ENCODE results near the gene WNK3.

WNK3 gene

DNA sequence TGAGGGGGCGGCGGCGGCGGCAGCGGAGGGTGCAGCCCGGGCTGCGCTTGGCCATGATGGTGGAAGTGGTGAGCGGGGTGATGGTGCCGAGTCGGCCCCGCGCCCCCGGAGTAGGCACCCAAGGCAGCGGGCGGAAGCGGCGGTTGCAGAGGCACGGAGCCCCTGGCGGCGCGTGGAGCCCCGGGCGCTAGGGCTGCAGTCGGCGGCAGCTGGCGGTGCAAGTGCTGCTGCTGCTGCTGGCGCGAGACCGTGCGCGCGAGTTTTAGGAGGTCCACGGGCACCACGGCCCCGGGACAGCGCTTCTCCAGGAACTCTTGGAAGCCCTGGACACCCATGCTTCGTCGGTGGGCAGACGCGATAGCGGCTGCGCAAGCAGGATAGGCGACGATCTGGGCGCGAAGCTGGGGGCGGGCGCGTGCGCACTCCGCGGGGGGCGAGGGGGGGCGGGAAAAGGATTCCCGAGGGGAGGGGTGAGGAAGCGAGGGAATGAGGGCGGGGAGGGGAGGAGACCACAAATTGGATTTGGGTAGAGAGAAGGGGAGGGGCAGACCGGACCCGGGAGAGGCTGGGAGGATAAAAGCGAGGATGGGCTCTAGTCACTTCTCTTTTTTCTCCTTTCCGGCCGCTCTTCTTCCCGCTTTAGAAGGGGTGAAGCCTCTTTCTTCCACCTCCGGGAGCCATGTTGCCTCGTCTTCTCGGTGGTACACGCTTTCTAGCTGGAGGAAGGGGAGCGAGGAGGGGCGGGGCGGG lies 174.8 kb downstream of the WNK3 start, which contains the start of gene FAM120C:
Gene FAM120C, minus strand, starts transcription at position 391 of the 750 bp plus-strand sequence. Its CDS starts 56 bp downstream, at position 335.
- Histone ChIP-seq H3K36me3 (ENCODE audit: control insufficient read depth, insufficient read depth, low read length) (no peaks in the 10 kb centered on the region), H3K9ac (ENCODE audit: low read length) (peak within 1 kb of the TSS; percentile 95), H3K9me3 (ENCODE audit: control insufficient read depth, insufficient read depth, low read depth, low read length) (no peaks in the 10 kb centered on the region; the same call in 1 of the 2 replicates), H3K27ac (ENCODE audit: low read depth, low read length) (peak within 1 kb of the TSS; percentile 95), H3K4me1 (ENCODE audit: control insufficient read depth, insufficient read depth, low read length) (peaks cover 30% of the 10 kb centered on the region), H3K27me3 (ENCODE audit: control insufficient read depth, insufficient read depth, low read length) (no peaks in the 10 kb centered on the region), H3K4me3 (ENCODE audit: low read depth, low read length) (peak within 1 kb of the TSS; percentile 94)

- H3K4me1 ChIP-seq (ENCODE audit: control insufficient read depth, insufficient read depth, low read length), result peaks cover 30% of the 10 kb centered on the region
- H3K9me3 ChIP-seq (ENCODE audit: control insufficient read depth, insufficient read depth, low read depth, low read length), result no peaks in the 10 kb centered on the region; the same call in 1 of the 2 replicates
- H3K4me3 ChIP-seq (ENCODE audit: low read depth, low read length), result peak overlapping the region; percentile 94
- peak overlapping the region; percentile 95 for H3K27ac ChIP-seq (ENCODE audit: low read depth, low read length)
- peak overlapping the region; percentile 95 for H3K9ac ChIP-seq (ENCODE audit: low read length)
- no peaks in the 10 kb centered on the region for H3K27me3 ChIP-seq (ENCODE audit: control insufficient read depth, insufficient read depth, low read length)
- no peaks in the 10 kb centered on the region for H3K36me3 ChIP-seq (ENCODE audit: control insufficient read depth, insufficient read depth, low read length)
Observed at GRCh38 chrX:54182194-54182863, 175.5 kb downstream of the WNK3 start.

DNA sequence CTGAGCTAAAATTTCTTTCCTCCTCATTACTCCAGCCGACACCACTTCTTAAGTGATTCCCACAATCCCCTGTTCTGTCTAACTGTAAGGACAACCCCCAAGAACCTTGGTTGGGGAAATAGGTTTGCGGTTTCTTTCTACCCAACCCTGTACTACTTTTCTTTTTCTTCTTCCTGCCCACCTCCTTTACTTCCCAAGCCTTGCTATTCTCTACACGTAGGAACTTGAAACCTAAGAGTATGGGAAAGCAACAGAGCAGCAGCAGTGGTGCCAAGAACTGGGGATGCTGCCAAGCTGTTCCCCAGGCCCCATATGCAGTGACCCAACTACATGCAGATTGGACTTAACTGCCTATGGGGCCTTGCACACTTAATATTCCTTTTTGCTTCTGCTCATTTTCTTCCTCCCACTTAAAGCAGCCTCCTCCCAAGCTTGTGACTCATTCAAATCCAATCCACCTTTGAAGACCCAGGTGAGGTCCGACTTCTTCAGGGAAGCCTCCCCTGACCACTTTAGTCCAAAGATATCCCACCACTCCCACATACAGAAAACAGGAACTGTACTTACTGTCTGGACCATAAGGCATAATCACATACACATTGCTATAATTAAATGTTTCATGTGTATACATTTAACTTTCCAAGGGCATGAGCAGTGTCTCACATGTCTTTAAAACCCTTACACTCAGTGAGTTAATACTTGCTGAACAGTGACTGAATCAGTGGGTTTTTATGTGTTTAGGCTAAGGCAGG lies 176.5 kb downstream of the WNK3 start:
- peaks cover 30% of the 10 kb centered on the region for H3K4me1 ChIP-seq (ENCODE audit: control insufficient read depth, insufficient read depth, low read length)
- no peak overlapping the region for H3K27ac ChIP-seq (ENCODE audit: low read depth, low read length)
- H3K9ac ChIP-seq (ENCODE audit: low read length), result peak overlapping the region; percentile 95
- H3K36me3 ChIP-seq (ENCODE audit: control insufficient read depth, insufficient read depth, low read length), result peaks cover 5% of the 10 kb centered on the region
- no peaks in the 10 kb centered on the region for H3K27me3 ChIP-seq (ENCODE audit: control insufficient read depth, insufficient read depth, low read length)
- H3K9me3 ChIP-seq (ENCODE audit: control insufficient read depth, insufficient read depth, low read depth, low read length), result no peaks in the 10 kb centered on the region; the same call in 1 of the 2 replicates
- peak overlapping the region; percentile 94 for H3K4me3 ChIP-seq (ENCODE audit: low read depth, low read length)

DNA sequence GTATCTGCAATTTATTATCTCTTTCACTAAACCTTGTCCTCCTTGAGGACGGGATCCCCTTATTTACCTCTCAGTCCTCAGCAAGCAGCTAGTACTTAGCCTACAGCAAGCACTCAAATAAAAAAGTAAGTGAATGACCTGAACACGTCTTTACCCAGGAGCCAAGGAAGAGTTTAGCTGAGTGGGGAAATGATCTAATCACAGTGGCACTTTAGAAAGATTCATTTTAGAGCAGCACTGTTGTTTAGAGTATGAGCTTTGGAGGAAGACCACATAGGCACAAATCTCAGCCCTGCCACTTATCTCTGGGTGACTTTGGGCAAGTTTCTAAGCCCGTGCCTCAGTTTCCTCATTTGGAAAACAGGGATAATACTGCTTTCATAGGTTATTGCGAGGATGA lies 177.4 kb downstream of the WNK3 start:
- Histone ChIP-seq H3K27me3 (ENCODE audit: control insufficient read depth, insufficient read depth, low read length) (no peaks in the 10 kb centered on the region), H3K9ac (ENCODE audit: low read length) (no peak overlapping the region), H3K36me3 (ENCODE audit: control insufficient read depth, insufficient read depth, low read length) (peaks cover 5% of the 10 kb centered on the region), H3K27ac (ENCODE audit: low read depth, low read length) (no peak overlapping the region), H3K4me1 (ENCODE audit: control insufficient read depth, insufficient read depth, low read length) (peaks cover 30% of the 10 kb centered on the region), H3K9me3 (ENCODE audit: control insufficient read depth, insufficient read depth, low read depth, low read length) (no peaks in the 10 kb centered on the region; the same call in 1 of the 2 replicates), H3K4me3 (ENCODE audit: low read depth, low read length) (peak overlapping the region; percentile 94)

- Histone ChIP-seq H3K4me3 (ENCODE audit: low read depth, low read length) (no peak overlapping the region), H3K9ac (ENCODE audit: low read length) (no peak overlapping the region), H3K27ac (ENCODE audit: low read depth, low read length) (no peak overlapping the region; the same call in 1 of the 2 replicates), H3K27me3 (ENCODE audit: control insufficient read depth, insufficient read depth, low read length) (no peaks in the 10 kb centered on the region), H3K4me1 (ENCODE audit: control insufficient read depth, insufficient read depth, low read length) (peaks cover 26% of the 10 kb centered on the region; the same call in 1 of the 2 replicates), H3K36me3 (ENCODE audit: control insufficient read depth, insufficient read depth, low read length) (peaks cover 17% of the 10 kb centered on the region), H3K9me3 (ENCODE audit: control insufficient read depth, insufficient read depth, low read depth, low read length) (peaks cover 6% of the 10 kb centered on the region; the same call in 1 of the 2 replicates)
Observed at GRCh38 chrX:54178100-54178940, 179.5 kb downstream of the WNK3 start.

DNA sequence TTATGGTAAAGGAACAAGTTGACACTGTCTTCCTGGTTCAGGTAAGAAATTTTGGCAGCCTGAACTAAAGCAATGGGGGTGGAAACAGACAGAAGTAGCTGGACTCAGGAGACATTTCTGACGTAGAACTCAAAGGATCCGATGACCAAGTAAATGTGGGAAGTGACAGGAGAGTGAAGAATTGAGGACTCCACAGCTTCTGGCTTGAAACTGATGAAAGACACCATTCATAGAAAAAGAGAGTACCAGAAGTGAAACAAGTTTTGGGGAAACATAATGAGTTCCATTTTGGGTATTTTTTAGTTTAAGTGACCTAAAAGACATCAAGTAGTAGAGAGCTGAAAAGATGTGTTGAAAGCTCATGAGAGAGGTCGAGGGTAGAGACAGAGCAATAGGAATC lies 180.5 kb downstream of the WNK3 start:
- H3K4me3 ChIP-seq (ENCODE audit: low read depth, low read length), result no peak overlapping the region
- peaks cover 26% of the 10 kb centered on the region; the same call in 1 of the 2 replicates for H3K4me1 ChIP-seq (ENCODE audit: control insufficient read depth, insufficient read depth, low read length)
- peaks cover 17% of the 10 kb centered on the region for H3K36me3 ChIP-seq (ENCODE audit: control insufficient read depth, insufficient read depth, low read length)
- peaks cover 6% of the 10 kb centered on the region; the same call in 1 of the 2 replicates for H3K9me3 ChIP-seq (ENCODE audit: control insufficient read depth, insufficient read depth, low read depth, low read length)
- H3K27ac ChIP-seq (ENCODE audit: low read depth, low read length), result no peak overlapping the region
- no peaks in the 10 kb centered on the region for H3K27me3 ChIP-seq (ENCODE audit: control insufficient read depth, insufficient read depth, low read length)
- no peak overlapping the region for H3K9ac ChIP-seq (ENCODE audit: low read length)

DNA sequence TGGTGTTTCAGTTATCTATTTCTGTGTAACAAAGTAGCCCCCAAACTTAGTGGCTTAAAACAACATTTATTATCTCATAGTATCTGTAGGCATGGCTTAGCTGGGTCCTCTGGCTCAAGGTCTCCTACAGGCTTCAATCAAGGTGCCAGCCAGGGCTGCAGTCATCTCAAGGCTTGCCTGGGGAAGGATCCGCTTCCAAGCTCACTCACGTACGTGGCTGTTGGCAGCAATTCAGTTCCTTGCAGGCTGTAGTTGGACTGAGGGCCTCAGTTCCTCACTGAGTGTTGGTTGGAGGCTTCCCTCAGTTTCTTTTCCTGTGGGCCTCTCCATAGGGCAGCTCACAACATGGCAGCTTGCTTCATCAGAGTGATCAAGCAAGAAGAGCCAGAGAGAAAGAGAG lies 184.1 kb downstream of the WNK3 start:
- no peak overlapping the region for H3K4me3 ChIP-seq (ENCODE audit: low read depth, low read length)
- no peak overlapping the region for H3K27ac ChIP-seq (ENCODE audit: low read depth, low read length)
- no peak overlapping the region for H3K9ac ChIP-seq (ENCODE audit: low read length)
- H3K36me3 ChIP-seq (ENCODE audit: control insufficient read depth, insufficient read depth, low read length), result peaks cover 17% of the 10 kb centered on the region
- H3K9me3 ChIP-seq (ENCODE audit: control insufficient read depth, insufficient read depth, low read depth, low read length), result peaks cover 6% of the 10 kb centered on the region; the same call in 1 of the 2 replicates
- H3K27me3 ChIP-seq (ENCODE audit: control insufficient read depth, insufficient read depth, low read length), result no peaks in the 10 kb centered on the region
- no peaks in the 10 kb centered on the region for H3K4me1 ChIP-seq (ENCODE audit: control insufficient read depth, insufficient read depth, low read length)

DNA sequence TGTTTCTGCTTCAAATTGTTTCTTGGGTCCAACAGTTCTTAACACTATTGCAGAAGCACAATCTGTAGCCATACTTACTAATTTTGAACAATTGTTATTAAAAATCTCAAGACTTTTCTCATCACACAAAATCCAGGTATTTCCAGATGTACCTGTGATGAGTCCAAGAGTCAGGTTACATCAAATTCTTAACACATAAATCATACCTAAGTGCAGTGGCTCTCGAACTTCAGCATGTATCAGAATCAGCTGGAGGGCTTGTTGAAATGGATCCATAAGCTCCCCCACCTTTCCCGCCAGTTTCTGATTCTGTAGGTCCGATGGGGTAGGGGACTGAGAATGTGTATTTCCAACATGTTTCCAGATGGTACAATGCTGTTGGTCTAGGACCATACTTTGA lies 185.4 kb downstream of the WNK3 start:
- Histone ChIP-seq H3K27ac (ENCODE audit: low read depth, low read length) (no peak overlapping the region), H3K9me3 (ENCODE audit: control insufficient read depth, insufficient read depth, low read depth, low read length) (peaks cover 6% of the 10 kb centered on the region; the same call in 1 of the 2 replicates), H3K27me3 (ENCODE audit: control insufficient read depth, insufficient read depth, low read length) (no peaks in the 10 kb centered on the region), H3K9ac (ENCODE audit: low read length) (no peak overlapping the region), H3K36me3 (ENCODE audit: control insufficient read depth, insufficient read depth, low read length) (peaks cover 17% of the 10 kb centered on the region), H3K4me3 (ENCODE audit: low read depth, low read length) (no peak overlapping the region), H3K4me1 (ENCODE audit: control insufficient read depth, insufficient read depth, low read length) (no peaks in the 10 kb centered on the region)

- Histone ChIP-seq H3K27ac (ENCODE audit: low read depth, low read length) (no peak overlapping the region), H3K4me3 (ENCODE audit: low read depth, low read length) (no peak overlapping the region), H3K9ac (ENCODE audit: low read length) (no peak overlapping the region), H3K4me1 (ENCODE audit: control insufficient read depth, insufficient read depth, low read length) (no peaks in the 10 kb centered on the region), H3K36me3 (ENCODE audit: control insufficient read depth, insufficient read depth, low read length) (peaks cover 12% of the 10 kb centered on the region), H3K9me3 (ENCODE audit: control insufficient read depth, insufficient read depth, low read depth, low read length) (peaks cover 8% of the 10 kb centered on the region; the same call in 1 of the 2 replicates), H3K27me3 (ENCODE audit: control insufficient read depth, insufficient read depth, low read length) (no peaks in the 10 kb centered on the region)
Observed at GRCh38 chrX:54171527-54172250, 186.2 kb downstream of the WNK3 start.
